GM18507 (cell line): ENCODE results near the gene LILRB3.
"Not testable (repeated sequence)": the region's sequence is repeated elsewhere in the genome, so short reads cannot be mapped to it uniquely, and the experiment has no call there.

Source experiments
- DNase-seq: peaks from one replicate; pipeline ENCODE4 v3.0.0; 2011; ENCODE audit warnings: low read depth; ENCODE audit not compliant: insufficient read length; ENCODE audit errors: extremely low spot score
- FAIRE-seq: peaks from 2 replicates; lab custom pipeline; 2011; peaks lifted over from hg19 to GRCh38; lab: Jason Lieb, UNC

LILRB3 gene

DNA sequence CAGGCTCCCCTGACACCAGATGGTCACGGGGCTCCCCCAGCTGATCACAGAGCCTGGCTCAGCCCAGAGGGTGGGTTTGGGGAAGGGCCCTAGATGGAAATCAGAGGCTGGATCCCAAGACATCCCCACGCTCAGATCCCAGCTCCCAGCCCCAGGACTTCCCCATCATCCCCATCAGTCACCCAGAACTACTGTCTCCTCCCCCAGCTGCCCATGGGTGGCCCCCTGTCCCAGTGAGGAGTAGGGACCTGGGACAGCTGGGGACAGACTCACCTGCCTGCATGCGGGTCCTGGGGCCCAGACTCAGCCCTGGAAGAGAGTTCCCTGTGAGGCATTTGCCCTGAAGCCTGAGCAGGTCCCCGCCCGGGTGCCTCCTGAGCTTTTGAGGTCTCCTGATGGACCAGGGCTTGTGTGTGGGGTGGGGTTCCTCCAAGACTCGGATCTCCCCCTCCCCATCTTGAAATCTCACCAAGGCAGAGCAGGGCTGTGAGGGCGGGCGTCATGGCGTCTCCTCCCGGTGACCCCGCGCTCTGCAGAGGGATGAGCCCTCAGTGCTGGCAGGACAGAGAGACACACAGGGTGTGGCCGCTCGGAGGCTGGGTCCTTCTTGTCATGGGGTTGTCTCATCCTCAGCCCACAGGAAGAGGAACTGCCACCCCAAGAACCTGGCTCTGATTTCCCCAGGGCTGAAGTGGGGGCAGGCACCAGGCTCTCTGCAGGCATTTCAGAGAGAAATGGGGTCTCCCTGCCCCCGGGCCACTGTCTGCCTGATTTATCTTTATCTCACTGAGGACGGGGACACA, at the start of gene LILRB3:
Gene LILRB3, minus strand, starts transcription at position 534 of the 803 bp plus-strand sequence. Its CDS starts 31 bp downstream, at position 503.
- FAIRE-seq = not testable (repeated sequence)

DNA sequence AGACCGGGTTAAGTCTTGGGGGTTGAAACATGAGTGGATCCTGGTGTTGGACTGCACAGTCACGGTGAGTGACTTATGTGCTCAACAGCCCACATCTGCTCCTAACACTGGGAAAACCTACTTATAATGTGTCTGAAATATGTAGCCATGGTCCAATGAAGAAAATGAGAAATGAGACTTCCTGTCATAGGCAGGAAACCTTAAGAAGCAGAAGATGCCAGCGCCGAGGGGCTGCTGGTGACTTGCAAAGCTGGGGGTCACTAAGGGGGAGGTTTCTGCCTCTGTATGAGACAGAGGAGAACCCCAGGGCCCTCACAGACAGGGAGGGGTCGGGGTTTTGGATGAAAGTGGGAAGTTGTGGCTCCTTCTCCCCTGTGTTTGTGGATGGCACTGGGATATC, 49.4 kb upstream of the LILRB3 start:
- FAIRE-seq, DNase-seq: not testable (repeated sequence)

More for the DNA sequence above, at the start of gene LILRB3:
- DNase-seq = not testable (repeated sequence)

GRCh38 chr19:54271587-54271986, 48.8 kb upstream of the LILRB3 start:
- DNase-seq, FAIRE-seq: not testable (repeated sequence)

DNA sequence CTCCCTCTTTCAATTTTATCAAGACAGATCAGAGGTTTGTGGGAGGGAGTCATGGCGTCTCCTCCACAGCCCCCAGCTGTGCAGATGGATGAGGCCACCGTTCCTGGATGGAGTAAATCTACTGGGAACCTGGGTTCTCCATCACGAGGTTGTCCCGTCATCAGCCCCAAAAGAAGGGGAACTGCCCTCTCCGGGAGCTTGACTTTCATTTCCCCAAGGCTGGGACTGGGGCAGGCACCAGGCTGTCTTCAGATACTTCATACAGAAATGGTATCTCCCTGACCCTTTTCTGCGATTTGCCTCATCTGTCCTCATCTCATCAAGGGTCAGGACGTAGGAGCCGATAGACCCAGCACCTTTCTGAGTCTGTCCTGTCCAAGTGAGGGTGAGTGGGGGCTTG, 48.3 kb upstream of the LILRB3 start:
- DNase-seq (no peak), FAIRE-seq (no peak)

GRCh38 chr19:54268936-54269335, 46.1 kb upstream of the LILRB3 start:
- DNase-seq = no peak
- FAIRE-seq = no peak

GRCh38 chr19:54266133-54266532, 43.3 kb upstream of the LILRB3 start:
- FAIRE-seq (peak; percentile 80), DNase-seq (peak; percentile 28)

- DNase-seq (no peak), FAIRE-seq (no peak)
Measured at GRCh38 chr19:54262470-54262869, 39.7 kb upstream of the LILRB3 start.

DNA sequence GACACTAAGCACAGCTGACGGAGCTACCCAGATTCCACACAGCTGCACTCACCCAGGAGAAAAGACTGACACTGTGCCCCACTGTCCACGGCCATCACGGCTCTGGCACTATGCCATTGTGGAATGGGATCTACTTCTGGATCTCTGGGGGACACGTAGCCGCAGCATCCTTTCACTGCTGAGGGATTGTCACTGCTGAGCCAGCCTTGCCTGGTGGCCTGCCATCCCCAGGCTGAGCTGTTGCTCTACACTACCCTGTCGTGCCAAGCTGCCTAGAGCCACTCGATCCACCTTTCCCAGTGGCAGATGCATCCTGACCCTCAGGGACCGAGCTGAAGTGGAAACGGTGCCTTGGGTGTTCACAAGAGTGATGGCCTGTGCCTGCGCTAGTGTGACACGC, 39.3 kb upstream of the LILRB3 start:
- FAIRE-seq = no peak
- DNase-seq = no peak

GRCh38 chr19:54257116-54257480, 34.3 kb upstream of the LILRB3 start, which contains the start of gene LILRB5:
TSS of gene LILRB5 (minus strand) at chr19:54257273. CDS start at chr19:54257193, 80 bp downstream.
- FAIRE-seq (no peak), DNase-seq (no peak)

DNA sequence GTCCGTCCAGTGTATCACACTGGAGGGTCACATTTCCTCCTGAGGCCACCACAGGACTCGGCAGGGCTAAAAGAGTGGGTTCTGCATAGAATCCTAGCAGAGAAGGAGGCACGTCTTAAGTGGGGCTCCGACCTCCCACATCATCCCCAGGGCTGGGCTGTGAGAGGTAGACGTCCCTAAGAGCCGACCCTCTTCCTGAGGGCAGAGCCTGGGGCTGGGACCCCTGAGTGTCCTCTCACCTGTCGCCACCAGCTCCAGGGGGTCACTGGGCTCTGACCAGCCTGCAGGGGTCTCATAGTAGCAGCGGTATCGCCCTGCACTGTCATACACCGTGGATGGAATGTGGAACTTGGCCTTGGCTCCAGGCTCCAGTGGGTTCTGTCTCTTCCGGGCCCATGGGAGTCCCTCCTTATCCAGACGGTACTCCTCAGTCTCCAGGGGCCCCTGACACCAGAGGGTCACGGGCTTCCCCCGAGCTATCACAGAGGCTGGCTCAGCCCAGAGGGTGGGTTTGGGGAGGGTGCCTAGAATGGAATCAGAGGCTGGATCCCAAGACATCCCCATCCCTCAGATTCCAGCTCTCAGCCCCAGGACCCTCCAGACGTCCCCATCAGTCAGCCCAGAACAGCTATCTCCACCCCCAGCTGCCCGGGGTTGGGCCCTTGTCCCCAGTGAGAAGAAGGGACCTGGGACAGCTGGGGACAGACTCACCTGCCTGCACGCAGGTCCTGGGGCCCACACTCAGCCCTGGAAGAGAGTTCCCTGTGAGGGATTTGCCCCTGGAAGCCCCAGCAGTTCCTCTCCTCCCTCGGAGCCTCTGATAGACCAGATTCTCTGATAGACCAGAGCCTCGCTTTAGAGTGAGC, 33.7 kb upstream of the LILRB3 start:
- DNase-seq = no peak
- FAIRE-seq = no peak

DNA sequence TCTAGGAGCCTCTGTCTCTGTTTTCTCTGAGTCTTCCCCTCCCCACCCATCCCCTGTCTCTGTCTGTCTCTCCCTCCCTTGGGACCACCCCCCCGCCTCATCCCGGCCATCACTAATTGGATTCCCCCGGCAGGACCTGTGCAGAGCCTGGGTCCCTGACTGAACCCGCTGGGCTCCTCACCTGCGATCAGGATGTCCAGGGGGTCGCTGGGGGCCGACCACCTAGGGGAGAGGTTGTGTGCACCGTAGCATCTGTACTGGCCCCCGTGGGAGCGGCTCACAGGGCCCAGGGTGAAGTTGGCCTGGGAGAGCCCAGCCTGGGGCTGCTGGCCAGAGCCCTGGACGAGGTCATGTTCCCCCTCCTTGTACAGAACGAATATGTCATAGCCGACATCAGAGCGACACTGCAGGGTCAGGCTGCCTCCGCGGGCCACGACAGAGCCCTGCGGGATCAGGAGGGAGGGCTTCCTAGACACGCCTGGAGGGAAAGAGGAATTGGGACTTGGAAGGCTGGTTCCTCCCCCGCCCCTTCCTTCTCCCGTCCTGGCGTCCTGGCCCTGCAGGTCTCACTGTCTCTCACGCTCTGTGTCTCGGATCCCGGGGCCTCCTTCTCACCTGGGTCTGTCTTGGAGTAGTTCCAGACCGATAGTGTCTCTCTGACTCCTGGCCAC, 32.4 kb upstream of the LILRB3 start:
- FAIRE-seq = no peak
- DNase-seq = no peak

DNA sequence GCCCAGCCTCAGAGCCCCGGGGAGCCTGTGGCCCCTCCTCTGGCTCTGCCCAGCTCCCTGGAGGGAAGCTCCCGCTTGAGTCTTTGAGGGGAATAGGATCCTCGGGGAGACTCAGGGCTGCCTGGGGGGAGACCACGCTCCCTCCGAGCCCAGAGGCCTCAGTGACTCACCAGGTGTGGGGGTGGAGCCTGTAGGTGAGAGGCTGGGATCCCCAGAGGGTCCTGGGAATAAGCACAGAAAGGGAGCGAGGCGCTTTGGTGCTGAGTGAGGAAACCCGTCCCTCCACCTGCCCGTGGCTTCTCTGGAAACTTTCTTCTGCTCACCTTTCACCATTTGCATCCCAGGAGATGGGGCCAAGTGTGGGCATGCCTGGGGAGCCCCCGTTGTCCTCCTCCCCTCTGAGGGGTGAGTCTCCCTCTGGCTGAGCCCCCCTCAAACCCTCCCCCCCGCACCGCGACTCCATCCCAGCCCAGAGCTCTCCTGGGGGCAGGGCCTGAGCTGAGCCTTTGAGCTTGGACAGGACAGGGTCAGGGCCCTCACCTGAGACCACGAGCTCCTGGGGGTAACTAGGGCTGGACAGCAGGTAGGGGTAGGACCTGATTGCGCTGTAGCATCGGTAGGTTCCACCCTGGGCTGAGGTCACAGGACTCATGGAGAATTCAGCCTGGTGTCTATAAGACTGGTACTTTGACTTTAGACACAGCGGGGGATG, 31.5 kb upstream of the LILRB3 start:
- DNase-seq (no peak), FAIRE-seq (no peak)

DNA sequence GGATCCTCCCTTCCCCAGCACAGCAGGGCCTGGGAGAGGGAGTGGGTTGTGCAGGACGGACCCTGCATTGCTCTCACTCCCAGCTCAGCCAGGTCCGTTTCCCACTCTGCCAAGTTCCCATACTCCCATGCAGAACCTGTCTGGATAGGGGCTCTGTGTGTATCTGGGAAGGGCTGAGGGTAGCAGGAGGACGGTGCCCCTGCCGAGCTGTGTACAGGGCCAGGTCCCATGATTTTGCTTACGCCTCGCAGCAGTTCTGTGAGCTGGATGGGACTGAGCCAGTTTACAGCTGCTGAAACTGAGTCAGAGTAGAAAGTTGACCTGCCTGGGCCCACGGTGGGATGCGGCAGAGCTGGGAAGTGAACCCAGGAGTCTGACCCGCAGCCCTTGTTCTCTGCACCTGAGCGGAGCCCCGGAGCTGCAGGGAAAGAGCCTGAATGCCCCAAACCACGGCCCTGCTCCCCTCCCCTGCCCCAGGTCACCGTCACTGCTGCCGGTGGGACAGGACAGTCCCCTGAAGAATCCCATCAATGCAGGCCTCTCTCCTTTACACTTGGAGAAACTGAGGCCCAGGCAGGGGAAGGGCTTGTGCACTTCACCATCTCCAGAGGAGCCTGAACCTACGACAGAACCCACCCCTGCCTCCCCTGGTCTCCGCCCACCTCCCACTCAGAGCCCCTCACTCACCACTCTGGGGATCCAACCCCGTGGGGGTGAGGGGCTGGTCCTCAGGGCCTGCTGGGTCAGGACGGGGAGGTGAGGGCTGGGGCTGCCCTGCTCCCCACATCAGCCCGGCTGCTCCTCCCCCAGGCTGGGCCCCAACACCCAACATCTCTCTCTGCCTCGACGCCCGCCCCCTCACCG, 30.8 kb upstream of the LILRB3 start:
- FAIRE-seq (no peak), DNase-seq (no peak)

GRCh38 chr19:54252845-54253244, 30.0 kb upstream of the LILRB3 start:
- DNase-seq (no peak), FAIRE-seq (no peak)

GRCh38 chr19:54252243-54252642, 29.4 kb upstream of the LILRB3 start:
- no peak for FAIRE-seq
- DNase-seq = no peak

- FAIRE-seq (no peak), DNase-seq (no peak)
Measured at GRCh38 chr19:54248016-54248601, 25.3 kb upstream of the LILRB3 start.

- DNase-seq (no peak), FAIRE-seq (no peak)
Measured at GRCh38 chr19:54247106-54247930, 24.5 kb upstream of the LILRB3 start.
